WTC11 (cell line): ENCODE results near the gene OSM. TPM values are rescaled to one million over a fixed set of nuclear protein-coding genes. Genes with fewer than 3 reads are reported as not detected.

Experiments
- ATAC-seq: fragments of 200-7000 bp; cut with Tn5 transposase; 2 replicates; pipeline ENCODE4 v1.10.0; 2021; ENCODE audit warnings: mild to moderate bottlenecking, moderate library complexity
- CTCF ChIA-PET: fragments of 300-600 bp; sonication (Branson Sonifier 250); formaldehyde crosslinking; loops from one replicate; lab custom pipeline; 2021; ENCODE audit warnings: antibody characterized with exemption; lab: Charles Lee
- POLR2A ChIA-PET: fragments of 350-600 bp; sonication (Branson Sonifier 250); formaldehyde crosslinking; loops from one replicate; lab custom pipeline; 2021; ENCODE audit warnings: antibody characterized with exemption; lab: Charles Lee
- DNase-seq: peaks from one replicate; pipeline ENCODE4 v3.0.0; 2021; ENCODE audit warnings: low spot score
- H3K27ac Mint-ChIP-seq: 2 replicates; pipeline ENCODE4 v1.8.0; 2021; ENCODE audit warnings: mixed read lengths
- H3K27me3 Mint-ChIP-seq: 2 replicates; pipeline ENCODE4 v1.8.0; 2021; ENCODE audit warnings: low read depth, mild to moderate bottlenecking, moderate library complexity, mixed read lengths
- H3K36me3 Mint-ChIP-seq: 2 replicates; pipeline ENCODE4 v1.8.0; 2021; ENCODE audit warnings: mixed read lengths
- H3K4me1 Mint-ChIP-seq: 2 replicates; pipeline ENCODE4 v1.8.0; 2022; ENCODE audit warnings: mixed read lengths
- H3K4me3 Mint-ChIP-seq: 2 replicates; pipeline ENCODE4 v1.8.0; 2021; ENCODE audit warnings: mild to moderate bottlenecking, moderate library complexity, mixed read lengths
- H3K9me3 Mint-ChIP-seq: 2 replicates; pipeline ENCODE4 v1.8.0; 2021; ENCODE audit warnings: mixed read lengths
- ATF1 ChIP-seq: sonication (generic); formaldehyde crosslinking; IDR thresholded peaks from 2 replicates; pipeline ENCODE4 v1.8.1; 2023; ENCODE audit warnings: mild to moderate bottlenecking, moderate library complexity, missing genetic modification reagents
- E2F4 ChIP-seq: sonication (generic); formaldehyde crosslinking; IDR thresholded peaks from 2 replicates; pipeline ENCODE4 v1.8.1; 2022; ENCODE audit warnings: low read depth, mild to moderate bottlenecking, moderate library complexity, missing genetic modification reagents, borderline replicate concordance
- ESRRA ChIP-seq: sonication (generic); formaldehyde crosslinking; IDR thresholded peaks from 2 replicates; pipeline ENCODE4 v1.8.1; 2022; ENCODE audit warnings: mild to moderate bottlenecking, missing genetic modification reagents, borderline replicate concordance
- ETV6 ChIP-seq: sonication (generic); formaldehyde crosslinking; IDR thresholded peaks from 2 replicates; pipeline ENCODE4 v1.8.1; 2022; ENCODE audit warnings: mild to moderate bottlenecking, missing genetic modification reagents
- FOXP4 ChIP-seq: sonication (generic); formaldehyde crosslinking; IDR thresholded peaks from 2 replicates; pipeline ENCODE4 v1.8.0; 2022; ENCODE audit warnings: mild to moderate bottlenecking, missing genetic modification reagents
- NR1H2 ChIP-seq: sonication (generic); formaldehyde crosslinking; IDR thresholded peaks from 2 replicates; pipeline ENCODE4 v1.9.0; 2021; ENCODE audit warnings: mild to moderate bottlenecking, moderate library complexity, missing genetic modification reagents
- NR2C2 ChIP-seq: sonication (generic); formaldehyde crosslinking; IDR thresholded peaks from 2 replicates; pipeline ENCODE4 v1.8.0; 2022; ENCODE audit warnings: mild to moderate bottlenecking, missing genetic modification reagents
- PRRX2 ChIP-seq: fragments of 250-450 bp; sonication (Bioruptor Pico); IDR thresholded peaks from 2 replicates; pipeline ENCODE4 v1.8.0; 2021; ENCODE audit warnings: mild to moderate bottlenecking
- SMAD3 ChIP-seq: sonication (generic); formaldehyde crosslinking; IDR thresholded peaks from 2 replicates; pipeline ENCODE4 v1.8.0; 2022; ENCODE audit warnings: missing genetic modification reagents, mild to moderate bottlenecking, borderline replicate concordance
- ZBTB21 ChIP-seq: sonication (generic); formaldehyde crosslinking; IDR thresholded peaks from 2 replicates; pipeline ENCODE4 v1.8.1; 2023; ENCODE audit warnings: mild to moderate bottlenecking, missing genetic modification reagents, borderline replicate concordance
- ZNF121 ChIP-seq: sonication (generic); formaldehyde crosslinking; IDR thresholded peaks from 2 replicates; pipeline ENCODE4 v1.8.0; 2023; ENCODE audit warnings: missing genetic modification reagents
- ZSCAN18 ChIP-seq: fragments of 250-450 bp; sonication (Bioruptor Pico); IDR thresholded peaks from 2 replicates; pipeline ENCODE4 v2.1.2; 2022; ENCODE audit warnings: mild to moderate bottlenecking, moderate library complexity
- total RNA-seq: library from RNA; stranded (reverse); gene quantifications from 3 replicates; pipeline ENCODE4 v1.2.3, GENCODE V29; 2021
- TF ChIP-seq, protein P1 (sequence below): sonication (generic); formaldehyde crosslinking; IDR thresholded peaks from 2 replicates; pipeline ENCODE4 v1.8.1; 2023; ENCODE audit warnings: mild to moderate bottlenecking, moderate library complexity, missing genetic modification reagents
- TF ChIP-seq, protein P2 (sequence below): sonication (generic); formaldehyde crosslinking; IDR thresholded peaks from 2 replicates; pipeline ENCODE4 v1.8.0; 2022; ENCODE audit warnings: mild to moderate bottlenecking, missing genetic modification reagents
- TF ChIP-seq, protein P3 (sequence below): sonication (generic); formaldehyde crosslinking; IDR thresholded peaks from 2 replicates; pipeline ENCODE4 v1.8.0; 2023; ENCODE audit warnings: mild to moderate bottlenecking, missing genetic modification reagents
- TF ChIP-seq, protein P4 (sequence below): sonication (generic); formaldehyde crosslinking; IDR thresholded peaks from 2 replicates; pipeline ENCODE4 v1.8.1; 2022; ENCODE audit warnings: mild to moderate bottlenecking, moderate library complexity, missing genetic modification reagents
- TF ChIP-seq, protein P5 (sequence below): sonication (generic); formaldehyde crosslinking; IDR thresholded peaks from 2 replicates; pipeline ENCODE4 v1.8.1; 2023; ENCODE audit warnings: mild to moderate bottlenecking, missing genetic modification reagents

OSM gene
- total RNA-seq, 1 experiment from 2014 or later: not detected

- no peak for TF ChIP-seq E2F4
- TF ChIP-seq, all 79 proteins: peak for 0
Observed at GRCh38 chr22:30250661-30251267, 15.9 kb downstream of the OSM start (continued).

- Mint-ChIP-seq H3K9me3 (no peaks in the 10 kb centered on the region), H3K4me3 (no peak overlapping the region), H3K27me3 (no peaks in the 10 kb centered on the region), H3K4me1 (peaks cover 39% of the 10 kb centered on the region)
- POLR2A ChIA-PET: no interaction called here
- DNase-seq: no peak
- TF ChIP-seq ZBTB21: no peak
- no peak for TF ChIP-seq ESRRA (CRISPR knock-in tag)
- no peak for TF ChIP-seq NR1H2 (CRISPR knock-in tag)
- TF ChIP-seq, protein P1, sequence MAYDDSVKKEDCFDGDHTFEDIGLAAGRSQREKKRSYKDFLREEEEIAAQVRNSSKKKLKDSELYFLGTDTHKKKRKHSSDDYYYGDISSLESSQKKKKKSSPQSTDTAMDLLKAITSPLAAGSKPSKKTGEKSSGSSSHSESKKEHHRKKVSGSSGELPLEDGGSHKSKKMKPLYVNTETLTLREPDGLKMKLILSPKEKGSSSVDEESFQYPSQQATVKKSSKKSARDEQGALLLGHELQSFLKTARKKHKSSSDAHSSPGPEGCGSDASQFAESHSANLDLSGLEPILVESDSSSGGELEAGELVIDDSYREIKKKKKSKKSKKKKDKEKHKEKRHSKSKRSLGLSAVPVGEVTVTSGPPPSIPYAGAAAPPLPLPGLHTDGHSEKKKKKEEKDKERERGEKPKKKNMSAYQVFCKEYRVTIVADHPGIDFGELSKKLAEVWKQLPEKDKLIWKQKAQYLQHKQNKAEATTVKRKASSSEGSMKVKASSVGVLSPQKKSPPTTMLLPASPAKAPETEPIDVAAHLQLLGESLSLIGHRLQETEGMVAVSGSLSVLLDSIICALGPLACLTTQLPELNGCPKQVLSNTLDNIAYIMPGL (CRISPR knock-in tag): no peak
- TF ChIP-seq NR2C2 (CRISPR knock-in tag): no peak
- TF ChIP-seq ETV6: no peak
- no peak for TF ChIP-seq SMAD3 (CRISPR knock-in tag)
- TF ChIP-seq ATF1 (CRISPR knock-in tag): no peak
- TF ChIP-seq, all 79 proteins: peak for 0
- Mint-ChIP-seq H3K27ac (no peak overlapping the region), H3K36me3 (no peaks in the 10 kb centered on the region)
- ATAC-seq: no peak
- CTCF ChIA-PET: interaction anchor here (1.0 kb wide), 1 partner anchor 14 kb away, joined by 3 read pairs; no protein-coding TSS in a partner anchor
Observed at GRCh38 chr22:30250039-30250565, 16.5 kb downstream of the OSM start.

DNA sequence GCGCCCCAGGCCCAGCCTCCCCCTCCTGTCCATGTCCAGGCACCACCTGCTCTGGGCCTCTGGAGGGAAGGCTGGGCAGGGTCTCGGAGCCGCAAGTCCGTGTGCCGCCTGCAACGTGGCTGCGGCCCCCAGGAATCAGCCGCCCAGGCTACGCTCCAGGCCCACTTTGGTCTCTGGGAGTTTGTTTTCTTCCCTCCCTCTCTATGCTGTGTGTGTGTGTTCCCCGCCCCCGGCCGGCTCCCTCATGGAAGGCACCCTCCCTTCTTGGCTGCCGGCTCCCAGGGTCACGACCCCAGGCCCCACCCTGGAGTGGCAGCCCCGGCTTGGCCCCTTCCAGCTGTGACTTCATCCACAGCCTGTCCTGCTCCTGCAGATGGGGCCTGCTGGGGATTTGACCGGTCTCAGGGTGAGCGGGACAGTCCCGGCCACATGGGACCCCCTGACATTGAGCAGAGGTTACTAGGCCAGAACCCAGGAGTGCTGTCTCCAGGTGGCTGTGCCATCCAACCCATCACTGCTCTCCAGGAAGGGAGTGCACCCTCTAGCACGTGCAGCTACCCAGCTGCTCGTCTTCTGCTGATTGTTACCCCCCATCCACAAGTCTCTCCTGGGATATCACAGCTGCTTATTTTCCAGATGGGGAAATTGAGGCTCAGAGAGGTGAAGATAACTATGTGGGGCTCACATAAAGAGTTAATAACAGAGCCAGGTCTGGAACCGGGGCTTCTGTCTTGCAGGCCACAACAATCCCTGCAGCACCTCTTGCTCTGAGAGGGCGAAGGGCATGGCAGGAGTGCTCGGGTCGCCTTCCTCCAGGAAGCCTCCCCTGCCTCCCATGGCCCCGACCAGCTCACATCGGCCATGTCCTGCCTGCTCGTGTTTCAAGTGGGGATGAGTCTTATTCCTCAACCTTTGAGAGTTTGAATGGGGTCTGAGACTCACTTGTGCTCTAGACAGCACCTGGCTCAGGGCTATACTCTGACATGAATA lies 17.3 kb downstream of the OSM start:
- no peaks in the 10 kb centered on the region for H3K9me3 Mint-ChIP-seq
- peaks cover 46% of the 10 kb centered on the region for H3K4me1 Mint-ChIP-seq
- no peaks in the 10 kb centered on the region for H3K27me3 Mint-ChIP-seq
- no peak overlapping the region; the same call in 1 of the 2 replicates for H3K27ac Mint-ChIP-seq
- no peak for ATAC-seq
- POLR2A ChIA-PET: no interaction called here
- no peak for DNase-seq
- no peak overlapping the region for H3K4me3 Mint-ChIP-seq
- H3K36me3 Mint-ChIP-seq: peaks cover under 1% of the 10 kb centered on the region; the same call in 1 of the 2 replicates
- CTCF ChIA-PET: interaction anchor here (1.0 kb wide), 1 partner anchor 15 kb away, joined by 3 read pairs; no protein-coding TSS in a partner anchor
- TF ChIP-seq FOXP4 (CRISPR knock-in tag) (no peak), ZSCAN18 (no peak), ESRRA (CRISPR knock-in tag) (no peak), PRRX2 (CRISPR knock-in tag) (no peak), ZNF121 (CRISPR knock-in tag) (no peak)
- TF ChIP-seq, protein P2, sequence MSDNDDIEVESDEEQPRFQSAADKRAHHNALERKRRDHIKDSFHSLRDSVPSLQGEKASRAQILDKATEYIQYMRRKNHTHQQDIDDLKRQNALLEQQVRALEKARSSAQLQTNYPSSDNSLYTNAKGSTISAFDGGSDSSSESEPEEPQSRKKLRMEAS (CRISPR knock-in tag): no peak
- TF ChIP-seq, protein P3, sequence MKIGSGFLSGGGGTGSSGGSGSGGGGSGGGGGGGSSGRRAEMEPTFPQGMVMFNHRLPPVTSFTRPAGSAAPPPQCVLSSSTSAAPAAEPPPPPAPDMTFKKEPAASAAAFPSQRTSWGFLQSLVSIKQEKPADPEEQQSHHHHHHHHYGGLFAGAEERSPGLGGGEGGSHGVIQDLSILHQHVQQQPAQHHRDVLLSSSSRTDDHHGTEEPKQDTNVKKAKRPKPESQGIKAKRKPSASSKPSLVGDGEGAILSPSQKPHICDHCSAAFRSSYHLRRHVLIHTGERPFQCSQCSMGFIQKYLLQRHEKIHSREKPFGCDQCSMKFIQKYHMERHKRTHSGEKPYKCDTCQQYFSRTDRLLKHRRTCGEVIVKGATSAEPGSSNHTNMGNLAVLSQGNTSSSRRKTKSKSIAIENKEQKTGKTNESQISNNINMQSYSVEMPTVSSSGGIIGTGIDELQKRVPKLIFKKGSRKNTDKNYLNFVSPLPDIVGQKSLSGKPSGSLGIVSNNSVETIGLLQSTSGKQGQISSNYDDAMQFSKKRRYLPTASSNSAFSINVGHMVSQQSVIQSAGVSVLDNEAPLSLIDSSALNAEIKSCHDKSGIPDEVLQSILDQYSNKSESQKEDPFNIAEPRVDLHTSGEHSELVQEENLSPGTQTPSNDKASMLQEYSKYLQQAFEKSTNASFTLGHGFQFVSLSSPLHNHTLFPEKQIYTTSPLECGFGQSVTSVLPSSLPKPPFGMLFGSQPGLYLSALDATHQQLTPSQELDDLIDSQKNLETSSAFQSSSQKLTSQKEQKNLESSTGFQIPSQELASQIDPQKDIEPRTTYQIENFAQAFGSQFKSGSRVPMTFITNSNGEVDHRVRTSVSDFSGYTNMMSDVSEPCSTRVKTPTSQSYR: no peak
- TF ChIP-seq, protein P4, sequence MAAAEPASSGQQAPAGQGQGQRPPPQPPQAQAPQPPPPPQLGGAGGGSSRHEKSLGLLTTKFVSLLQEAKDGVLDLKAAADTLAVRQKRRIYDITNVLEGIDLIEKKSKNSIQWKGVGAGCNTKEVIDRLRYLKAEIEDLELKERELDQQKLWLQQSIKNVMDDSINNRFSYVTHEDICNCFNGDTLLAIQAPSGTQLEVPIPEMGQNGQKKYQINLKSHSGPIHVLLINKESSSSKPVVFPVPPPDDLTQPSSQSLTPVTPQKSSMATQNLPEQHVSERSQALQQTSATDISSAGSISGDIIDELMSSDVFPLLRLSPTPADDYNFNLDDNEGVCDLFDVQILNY (CRISPR knock-in tag): no peak
- TF ChIP-seq, protein P5, sequence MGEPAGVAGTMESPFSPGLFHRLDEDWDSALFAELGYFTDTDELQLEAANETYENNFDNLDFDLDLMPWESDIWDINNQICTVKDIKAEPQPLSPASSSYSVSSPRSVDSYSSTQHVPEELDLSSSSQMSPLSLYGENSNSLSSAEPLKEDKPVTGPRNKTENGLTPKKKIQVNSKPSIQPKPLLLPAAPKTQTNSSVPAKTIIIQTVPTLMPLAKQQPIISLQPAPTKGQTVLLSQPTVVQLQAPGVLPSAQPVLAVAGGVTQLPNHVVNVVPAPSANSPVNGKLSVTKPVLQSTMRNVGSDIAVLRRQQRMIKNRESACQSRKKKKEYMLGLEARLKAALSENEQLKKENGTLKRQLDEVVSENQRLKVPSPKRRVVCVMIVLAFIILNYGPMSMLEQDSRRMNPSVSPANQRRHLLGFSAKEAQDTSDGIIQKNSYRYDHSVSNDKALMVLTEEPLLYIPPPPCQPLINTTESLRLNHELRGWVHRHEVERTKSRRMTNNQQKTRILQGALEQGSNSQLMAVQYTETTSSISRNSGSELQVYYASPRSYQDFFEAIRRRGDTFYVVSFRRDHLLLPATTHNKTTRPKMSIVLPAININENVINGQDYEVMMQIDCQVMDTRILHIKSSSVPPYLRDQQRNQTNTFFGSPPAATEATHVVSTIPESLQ: no peak
